GM23338 (cell line): ENCODE measurements around the gene MYCN. TPM values are rescaled to one million over a fixed set of nuclear protein-coding genes. Genes with fewer than 3 reads are reported as not detected.

ENCODE experiments used
- ATAC-seq: fragments of 200-7000 bp; cut with Tn5 transposase; 3 replicates; pipeline ENCODE4 v1.9.1; 2020
- DNase-seq: peaks from one replicate; pipeline ENCODE4 v3.0.0-alpha.2; 2015; ENCODE audit warnings: low spot score
- H2AFZ ChIP-seq: fragments of 200-600 bp; sonication (generic); 2 replicates; pipeline ENCODE4 v1.8.0; 2016; ENCODE audit warnings: antibody characterized with exemption, mild to moderate bottlenecking, moderate library complexity
- H3F3A ChIP-seq: fragments of 200-600 bp; sonication (generic); replicated peaks from 2 replicates; pipeline ENCODE4 v1.8.0; 2017; ENCODE audit warnings: antibody characterized with exemption, mixed run types, low read depth
- H3K27ac ChIP-seq: fragments of 200-600 bp; sonication (generic); 2 replicates; pipeline ENCODE4 v1.6.1; 2016; ENCODE audit warnings: low read depth
- H3K27me3 ChIP-seq: fragments of 200-600 bp; sonication (generic); 2 replicates; pipeline ENCODE4 v1.8.0; 2016; ENCODE audit warnings: mild to moderate bottlenecking, mixed run types, moderate library complexity; ENCODE audit not compliant: insufficient read depth
- H3K36me3 ChIP-seq: fragments of 200-600 bp; sonication (generic); 2 replicates; pipeline ENCODE4 v1.8.0; 2016; ENCODE audit warnings: mild to moderate bottlenecking; ENCODE audit not compliant: insufficient read depth
- H3K4me1 ChIP-seq: fragments of 200-600 bp; sonication (generic); 2 replicates; pipeline ENCODE4 v1.8.0; 2016; ENCODE audit warnings: mild to moderate bottlenecking, moderate library complexity; ENCODE audit not compliant: insufficient read depth
- H3K4me2 ChIP-seq: fragments of 200-600 bp; sonication (generic); 2 replicates; pipeline ENCODE4 v1.7.1; 2017; ENCODE audit warnings: mixed run types
- H3K4me3 ChIP-seq: fragments of 200-600 bp; sonication (generic); 2 replicates; pipeline ENCODE4 v1.6.1; 2016; ENCODE audit warnings: mixed run types
- H3K79me2 ChIP-seq: fragments of 200-600 bp; sonication (generic); replicated peaks from 2 replicates; pipeline ENCODE4 v1.8.0; 2017; ENCODE audit warnings: mild to moderate bottlenecking; ENCODE audit not compliant: insufficient read depth
- H3K9me2 ChIP-seq: fragments of 200-600 bp; sonication (generic); 2 replicates; pipeline ENCODE4 v1.8.0; 2017; ENCODE audit not compliant: insufficient read depth
- H4K20me1 ChIP-seq: fragments of 200-600 bp; sonication (generic); replicated peaks from 2 replicates; pipeline ENCODE4 v1.8.0; 2017; ENCODE audit warnings: mild to moderate bottlenecking; ENCODE audit not compliant: insufficient read depth
- H3K27ac Mint-ChIP-seq: 2 replicates; pipeline ENCODE4 v1.8.0; 2020; ENCODE audit warnings: inconsistent platforms, mild to moderate bottlenecking, moderate library complexity, mixed read lengths
- H3K27me3 Mint-ChIP-seq: 3 replicates; pipeline ENCODE4 v1.8.0; 2022; ENCODE audit warnings: low read depth, mild to moderate bottlenecking, moderate library complexity, mixed read lengths, inconsistent platforms; ENCODE audit not compliant: insufficient read depth, poor library complexity
- H3K36me3 Mint-ChIP-seq: 3 replicates; pipeline ENCODE4 v1.8.0; 2021; ENCODE audit warnings: low read depth, mild to moderate bottlenecking, inconsistent platforms, moderate library complexity, mixed read lengths
- H3K4me1 Mint-ChIP-seq: 3 replicates; pipeline ENCODE4 v1.8.0; 2020; ENCODE audit warnings: mild to moderate bottlenecking, inconsistent platforms, mixed read lengths
- H3K4me3 Mint-ChIP-seq: 3 replicates; pipeline ENCODE4 v1.8.0; 2021; ENCODE audit warnings: moderate library complexity, mild to moderate bottlenecking, inconsistent platforms, mixed read lengths
- H3K9me3 Mint-ChIP-seq: 3 replicates; pipeline ENCODE4 v1.8.0; 2020; ENCODE audit warnings: moderate library complexity, mild to moderate bottlenecking, inconsistent platforms, mixed read lengths
- CREB1 ChIP-seq: fragments of 250-450 bp; sonication (Bioruptor Pico); IDR thresholded peaks from 2 replicates; pipeline ENCODE4 v1.5.0; 2020; ENCODE audit warnings: low read depth, mild to moderate bottlenecking, moderate library complexity
- ETS1 ChIP-seq: IDR thresholded peaks from 2 replicates; pipeline ENCODE4 v1.6.1; 2016; ENCODE audit warnings: antibody characterized with exemption
- EZH2 ChIP-seq: fragments of 200-600 bp; sonication (generic); IDR thresholded peaks from one replicate; pipeline ENCODE4 v1.8.0; 2017; ENCODE audit warnings: antibody characterized with exemption, mild to moderate bottlenecking, low read depth; ENCODE audit not compliant: unreplicated experiment
- EZH2phosphoT487 ChIP-seq: fragments of 200-600 bp; sonication (generic); IDR thresholded peaks from one replicate; pipeline ENCODE4 v1.8.1; 2018; ENCODE audit warnings: antibody characterized with exemption; ENCODE audit not compliant: unreplicated experiment
- JUNB ChIP-seq: IDR thresholded peaks from one replicate; pipeline ENCODE4 v1.6.1; 2016; ENCODE audit warnings: antibody characterized with exemption; ENCODE audit not compliant: unreplicated experiment
- NANOG ChIP-seq: IDR thresholded peaks from 2 replicates; pipeline ENCODE4 v1.6.1; 2016; ENCODE audit warnings: antibody characterized with exemption, borderline replicate concordance
- POLR2AphosphoS5 ChIP-seq: IDR thresholded peaks from 2 replicates; pipeline ENCODE4 v1.6.1; 2016; ENCODE audit warnings: antibody characterized with exemption, low read depth
- REST ChIP-seq: IDR thresholded peaks from one replicate; pipeline ENCODE4 v1.6.1; 2018; ENCODE audit warnings: antibody characterized with exemption; ENCODE audit not compliant: unreplicated experiment
- STAT1 ChIP-seq: IDR thresholded peaks from one replicate; pipeline ENCODE4 v1.6.1; 2016; ENCODE audit warnings: antibody characterized with exemption; ENCODE audit not compliant: unreplicated experiment
- ZNF114 ChIP-seq: fragments of 250-450 bp; sonication (Bioruptor Pico); IDR thresholded peaks from 2 replicates; pipeline ENCODE4 v1.5.0; 2020; ENCODE audit warnings: mild to moderate bottlenecking, moderate library complexity
- ZNF331 ChIP-seq: fragments of 250-450 bp; sonication (Bioruptor Pico); IDR thresholded peaks from 2 replicates; pipeline ENCODE4 v1.5.0; 2020; ENCODE audit warnings: low read depth, mild to moderate bottlenecking, moderate library complexity
- ZNF462 ChIP-seq: fragments of 250-450 bp; sonication (Bioruptor Pico); IDR thresholded peaks from 2 replicates; pipeline ENCODE4 v1.5.0; 2020; ENCODE audit warnings: mild to moderate bottlenecking, moderate library complexity
- polyA plus RNA-seq: library from polyadenylated mRNA; unstranded; fragments of >200 nt; fragmentation: Nextera tagmentation; extraction: Ambion mirVana; gene quantifications from 2 replicates; pipeline ENCODE4 v1.2.1, GENCODE V29; 2016
- total RNA-seq: library from RNA; depleted of rRNA; stranded (reverse); fragments of >200 nt; shearing (Covaris generic); gene quantifications from 2 replicates; pipeline ENCODE4 v1.2.3, GENCODE V29; 2014
- TF ChIP-seq, protein P1 (sequence below), 2 experiments: fragments of 200-600 bp in 1 of 2; sonication (generic) in 1 of 2; conservative IDR thresholded peaks; 2 replicates each; pipeline versions ENCODE4 v1.5.1 to v1.6.1; 2016 to 2017; ENCODE audit warnings: antibody characterized with exemption in 2 of 2, low read depth in 2 of 2, mild to moderate bottlenecking in 2 of 2, moderate library complexity in 1 of 2

MYCN gene
- total and polyA plus RNA-seq, 2 experiments from 2014 or later = 50.8 to 145 TPM

GRCh38 chr2:15931950-15932349, 8.4 kb upstream of the MYCN start:
- H3K4me2 ChIP-seq = no peak overlapping the region
- no peak overlapping the region for H3K27ac Mint-ChIP-seq
- H3K4me3 ChIP-seq = no peak overlapping the region
- ATAC-seq = no peak
- H3K36me3 ChIP-seq = no peaks in the 10 kb centered on the region
- no peaks in the 10 kb centered on the region for H3K9me2 ChIP-seq
- H3K27ac ChIP-seq = no peak overlapping the region
- H2AFZ ChIP-seq = 0 out of 2 replicates have a peak overlapping the region, but pooled peaks have one; percentile 38
- peaks cover 22% of the 10 kb centered on the region for H3K4me1 ChIP-seq
- H3K27me3 Mint-ChIP-seq = no peaks in the 10 kb centered on the region
- peaks cover 6% of the 10 kb centered on the region for H3K9me3 Mint-ChIP-seq
- H3K27me3 ChIP-seq = no peaks in the 10 kb centered on the region
- no peak overlapping the region for H3K4me3 Mint-ChIP-seq
- no peak for DNase-seq
- H3K4me1 Mint-ChIP-seq = peaks cover 29% of the 10 kb centered on the region
- H4K20me1 ChIP-seq = no peaks in the 10 kb centered on the region
- no peaks in the 10 kb centered on the region for H3K79me2 ChIP-seq
- TF ChIP-seq ZNF331 (CRISPR knock-in tag) (no peak), JUNB (no peak), NANOG (no peak), EZH2 (no peak), EZH2phosphoT487 (no peak), ZNF114 (CRISPR knock-in tag) (no peak), ETS1 (no peak), POLR2AphosphoS5 (no peak), ZNF462 (no peak), CREB1 (CRISPR knock-in tag) (no peak), STAT1 (no peak), REST (no peak)
- TF ChIP-seq, protein P1, sequence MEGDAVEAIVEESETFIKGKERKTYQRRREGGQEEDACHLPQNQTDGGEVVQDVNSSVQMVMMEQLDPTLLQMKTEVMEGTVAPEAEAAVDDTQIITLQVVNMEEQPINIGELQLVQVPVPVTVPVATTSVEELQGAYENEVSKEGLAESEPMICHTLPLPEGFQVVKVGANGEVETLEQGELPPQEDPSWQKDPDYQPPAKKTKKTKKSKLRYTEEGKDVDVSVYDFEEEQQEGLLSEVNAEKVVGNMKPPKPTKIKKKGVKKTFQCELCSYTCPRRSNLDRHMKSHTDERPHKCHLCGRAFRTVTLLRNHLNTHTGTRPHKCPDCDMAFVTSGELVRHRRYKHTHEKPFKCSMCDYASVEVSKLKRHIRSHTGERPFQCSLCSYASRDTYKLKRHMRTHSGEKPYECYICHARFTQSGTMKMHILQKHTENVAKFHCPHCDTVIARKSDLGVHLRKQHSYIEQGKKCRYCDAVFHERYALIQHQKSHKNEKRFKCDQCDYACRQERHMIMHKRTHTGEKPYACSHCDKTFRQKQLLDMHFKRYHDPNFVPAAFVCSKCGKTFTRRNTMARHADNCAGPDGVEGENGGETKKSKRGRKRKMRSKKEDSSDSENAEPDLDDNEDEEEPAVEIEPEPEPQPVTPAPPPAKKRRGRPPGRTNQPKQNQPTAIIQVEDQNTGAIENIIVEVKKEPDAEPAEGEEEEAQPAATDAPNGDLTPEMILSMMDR (conservative IDR thresholded peaks at IDR 0.05; ENCODE audit: low read depth in 2 of 2) = no peak
- H3K36me3 Mint-ChIP-seq = peaks cover 6% of the 10 kb centered on the region; the same call in 1 of the 3 replicates
- no peaks in the 10 kb centered on the region for H3F3A ChIP-seq
